HEK293 (cell line): ENCODE results near the gene TSPO.

Source experiments
- HOXC10 ChIP-seq: sonication (generic); formaldehyde crosslinking; IDR thresholded peaks from 2 replicates; pipeline ENCODE4 v1.8.1; 2023; ENCODE audit warnings: mild to moderate bottlenecking, missing genetic modification reagents
- ZNF175 ChIP-seq: fragments of 450-650 bp; formaldehyde crosslinking; IDR thresholded peaks from 2 replicates; pipeline ENCODE4 v1.5.1; 2016; ENCODE audit warnings: missing biosample characterization, missing genetic modification characterization
- ZNF571 ChIP-seq: fragments of 450-650 bp; formaldehyde crosslinking; IDR thresholded peaks from 2 replicates; pipeline ENCODE4 v1.5.0; 2017; ENCODE audit warnings: missing biosample characterization, missing genetic modification characterization
- TF ChIP-seq, protein P1 (sequence below): fragments of 450-650 bp; formaldehyde crosslinking; IDR thresholded peaks from 2 replicates; pipeline ENCODE4 v1.5.1; 2016; ENCODE audit warnings: missing biosample characterization, missing genetic modification characterization
- TF ChIP-seq, protein P2 (sequence below): fragments of 450-650 bp; formaldehyde crosslinking; IDR thresholded peaks from 2 replicates; pipeline ENCODE4 v1.5.1; 2016; ENCODE audit warnings: missing biosample characterization, missing genetic modification characterization

DNA sequence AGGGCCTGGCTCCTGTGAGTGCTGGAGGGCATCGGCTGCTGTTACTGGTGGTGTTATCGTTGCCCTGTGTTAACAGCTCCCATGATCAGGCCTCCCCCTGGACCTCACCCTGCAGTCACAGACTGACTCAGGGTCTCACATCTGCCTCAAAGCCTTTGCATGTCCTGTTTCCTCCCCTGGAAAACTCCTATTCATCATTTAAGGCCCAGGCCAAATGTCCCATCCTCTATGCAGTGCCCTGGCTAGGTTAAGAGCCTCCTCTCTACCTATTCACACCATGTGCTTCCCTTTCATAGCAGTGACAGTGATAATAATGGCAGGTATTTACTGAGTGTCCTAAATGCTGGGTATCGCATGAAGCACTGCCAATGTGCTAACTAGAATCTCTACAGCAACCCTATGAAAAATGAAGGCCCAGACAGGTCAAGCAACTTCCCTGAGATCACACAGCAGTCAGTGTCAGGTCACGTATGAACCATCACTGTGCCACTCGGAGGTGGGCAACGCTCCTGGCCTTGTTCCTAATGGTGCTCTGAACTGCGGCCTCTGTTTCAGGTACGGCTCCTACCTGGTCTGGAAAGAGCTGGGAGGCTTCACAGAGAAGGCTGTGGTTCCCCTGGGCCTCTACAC is 9.3 kb downstream of the TSPO start:
- no peak for TF ChIP-seq ZNF175
- TF ChIP-seq, protein P1, sequence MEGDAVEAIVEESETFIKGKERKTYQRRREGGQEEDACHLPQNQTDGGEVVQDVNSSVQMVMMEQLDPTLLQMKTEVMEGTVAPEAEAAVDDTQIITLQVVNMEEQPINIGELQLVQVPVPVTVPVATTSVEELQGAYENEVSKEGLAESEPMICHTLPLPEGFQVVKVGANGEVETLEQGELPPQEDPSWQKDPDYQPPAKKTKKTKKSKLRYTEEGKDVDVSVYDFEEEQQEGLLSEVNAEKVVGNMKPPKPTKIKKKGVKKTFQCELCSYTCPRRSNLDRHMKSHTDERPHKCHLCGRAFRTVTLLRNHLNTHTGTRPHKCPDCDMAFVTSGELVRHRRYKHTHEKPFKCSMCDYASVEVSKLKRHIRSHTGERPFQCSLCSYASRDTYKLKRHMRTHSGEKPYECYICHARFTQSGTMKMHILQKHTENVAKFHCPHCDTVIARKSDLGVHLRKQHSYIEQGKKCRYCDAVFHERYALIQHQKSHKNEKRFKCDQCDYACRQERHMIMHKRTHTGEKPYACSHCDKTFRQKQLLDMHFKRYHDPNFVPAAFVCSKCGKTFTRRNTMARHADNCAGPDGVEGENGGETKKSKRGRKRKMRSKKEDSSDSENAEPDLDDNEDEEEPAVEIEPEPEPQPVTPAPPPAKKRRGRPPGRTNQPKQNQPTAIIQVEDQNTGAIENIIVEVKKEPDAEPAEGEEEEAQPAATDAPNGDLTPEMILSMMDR (tag by site-specific recombination) = no peak
- TF ChIP-seq, protein P2, sequence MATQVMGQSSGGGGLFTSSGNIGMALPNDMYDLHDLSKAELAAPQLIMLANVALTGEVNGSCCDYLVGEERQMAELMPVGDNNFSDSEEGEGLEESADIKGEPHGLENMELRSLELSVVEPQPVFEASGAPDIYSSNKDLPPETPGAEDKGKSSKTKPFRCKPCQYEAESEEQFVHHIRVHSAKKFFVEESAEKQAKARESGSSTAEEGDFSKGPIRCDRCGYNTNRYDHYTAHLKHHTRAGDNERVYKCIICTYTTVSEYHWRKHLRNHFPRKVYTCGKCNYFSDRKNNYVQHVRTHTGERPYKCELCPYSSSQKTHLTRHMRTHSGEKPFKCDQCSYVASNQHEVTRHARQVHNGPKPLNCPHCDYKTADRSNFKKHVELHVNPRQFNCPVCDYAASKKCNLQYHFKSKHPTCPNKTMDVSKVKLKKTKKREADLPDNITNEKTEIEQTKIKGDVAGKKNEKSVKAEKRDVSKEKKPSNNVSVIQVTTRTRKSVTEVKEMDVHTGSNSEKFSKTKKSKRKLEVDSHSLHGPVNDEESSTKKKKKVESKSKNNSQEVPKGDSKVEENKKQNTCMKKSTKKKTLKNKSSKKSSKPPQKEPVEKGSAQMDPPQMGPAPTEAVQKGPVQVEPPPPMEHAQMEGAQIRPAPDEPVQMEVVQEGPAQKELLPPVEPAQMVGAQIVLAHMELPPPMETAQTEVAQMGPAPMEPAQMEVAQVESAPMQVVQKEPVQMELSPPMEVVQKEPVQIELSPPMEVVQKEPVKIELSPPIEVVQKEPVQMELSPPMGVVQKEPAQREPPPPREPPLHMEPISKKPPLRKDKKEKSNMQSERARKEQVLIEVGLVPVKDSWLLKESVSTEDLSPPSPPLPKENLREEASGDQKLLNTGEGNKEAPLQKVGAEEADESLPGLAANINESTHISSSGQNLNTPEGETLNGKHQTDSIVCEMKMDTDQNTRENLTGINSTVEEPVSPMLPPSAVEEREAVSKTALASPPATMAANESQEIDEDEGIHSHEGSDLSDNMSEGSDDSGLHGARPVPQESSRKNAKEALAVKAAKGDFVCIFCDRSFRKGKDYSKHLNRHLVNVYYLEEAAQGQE (tag by site-specific recombination) = no peak
- no peak for TF ChIP-seq HOXC10 (CRISPR knock-in tag)
- no peak for TF ChIP-seq ZNF571 (tag by site-specific recombination)
